ENCODE measurements around the gene TP73. TPM values are rescaled to one million over a fixed set of nuclear protein-coding genes. Genes with fewer than 3 reads are reported as not detected.

TP73 gene
- total and polyA plus RNA-seq, 4 experiments from 2014 or later: 0.15 to 0.17 TPM; not detected in 2

DNA sequence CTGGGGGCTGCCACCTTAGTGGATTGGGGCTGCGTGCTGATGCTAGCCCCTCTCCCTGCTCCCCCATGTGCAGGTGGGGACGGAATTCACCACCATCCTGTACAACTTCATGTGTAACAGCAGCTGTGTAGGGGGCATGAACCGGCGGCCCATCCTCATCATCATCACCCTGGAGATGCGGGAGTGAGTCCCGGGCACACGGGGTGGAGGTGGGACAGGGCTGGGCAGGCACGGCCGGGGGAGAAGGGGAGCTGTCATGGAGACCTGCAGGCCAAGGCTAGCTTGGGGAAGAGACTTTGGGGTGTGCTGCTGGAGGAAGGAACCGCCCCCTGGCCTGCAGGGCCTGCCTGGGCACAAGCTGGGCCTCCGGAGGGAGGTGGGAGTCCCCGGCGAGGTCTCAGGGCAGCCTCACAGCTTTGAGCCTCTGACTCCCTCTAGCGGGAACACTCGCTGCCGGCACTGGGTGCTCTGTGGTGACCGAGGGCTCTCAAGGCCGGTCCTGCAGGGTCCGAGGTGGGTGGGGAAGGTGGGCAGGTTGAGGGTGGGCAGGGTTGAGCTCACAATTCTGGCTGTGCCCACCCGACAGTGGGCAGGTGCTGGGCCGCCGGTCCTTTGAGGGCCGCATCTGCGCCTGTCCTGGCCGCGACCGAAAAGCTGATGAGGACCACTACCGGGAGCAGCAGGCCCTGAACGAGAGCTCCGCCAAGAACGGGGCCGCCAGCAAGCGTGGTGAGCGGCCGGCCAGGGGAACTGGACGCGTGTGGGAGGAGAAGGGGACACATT, 74.9 kb downstream of the TP73 start:
- ChIA-PET CTCF (ENCODE audit: partially characterized antibody) (interaction anchor here (0.7 to 1.0 kb wide), 3 partner anchors 16 to 274 kb away, joined by 3 to 4 read pairs (median 4); no protein-coding TSS in a partner anchor), POLR2A (ENCODE audit: partially characterized antibody) (no interaction called here)
- intact Hi-C loops (cut with micrococcal nuclease): no loop called here
- peaks cover 1 to 8% of the 10 kb centered on the region in 2 donors for H3K27me3 Mint-ChIP-seq
- peaks cover 0 to 4% (median 0%) of the 10 kb centered on the region in 4 donors for H3K4me1 Mint-ChIP-seq
- Histone ChIP-seq H3K9me3 (ENCODE audit: control insufficient read depth in 1 of 2, low read length in 2 of 2) (no peaks in the 10 kb centered on the region), H3K4me3 (ENCODE audit: low read length in 2 of 2) (no peak overlapping the region), H3K27ac (ENCODE audit: low read depth, low read length) (no peak overlapping the region), H3K36me3 (ENCODE audit: insufficient read depth, low read length) (no peaks in the 10 kb centered on the region), H3K27me3 (ENCODE audit: insufficient read depth, low read length) (no peaks in the 10 kb centered on the region), H3K4me1 (ENCODE audit: insufficient read depth, low read length) (no peaks in the 10 kb centered on the region)
- no peak for DNase-seq
- H3K27ac Mint-ChIP-seq: no peak overlapping the region
- H3K36me3 Mint-ChIP-seq: no peaks in the 10 kb centered on the region
- H3K4me3 Mint-ChIP-seq: no peak overlapping the region
- no peaks in the 10 kb centered on the region for H3K9me3 Mint-ChIP-seq

DNA sequence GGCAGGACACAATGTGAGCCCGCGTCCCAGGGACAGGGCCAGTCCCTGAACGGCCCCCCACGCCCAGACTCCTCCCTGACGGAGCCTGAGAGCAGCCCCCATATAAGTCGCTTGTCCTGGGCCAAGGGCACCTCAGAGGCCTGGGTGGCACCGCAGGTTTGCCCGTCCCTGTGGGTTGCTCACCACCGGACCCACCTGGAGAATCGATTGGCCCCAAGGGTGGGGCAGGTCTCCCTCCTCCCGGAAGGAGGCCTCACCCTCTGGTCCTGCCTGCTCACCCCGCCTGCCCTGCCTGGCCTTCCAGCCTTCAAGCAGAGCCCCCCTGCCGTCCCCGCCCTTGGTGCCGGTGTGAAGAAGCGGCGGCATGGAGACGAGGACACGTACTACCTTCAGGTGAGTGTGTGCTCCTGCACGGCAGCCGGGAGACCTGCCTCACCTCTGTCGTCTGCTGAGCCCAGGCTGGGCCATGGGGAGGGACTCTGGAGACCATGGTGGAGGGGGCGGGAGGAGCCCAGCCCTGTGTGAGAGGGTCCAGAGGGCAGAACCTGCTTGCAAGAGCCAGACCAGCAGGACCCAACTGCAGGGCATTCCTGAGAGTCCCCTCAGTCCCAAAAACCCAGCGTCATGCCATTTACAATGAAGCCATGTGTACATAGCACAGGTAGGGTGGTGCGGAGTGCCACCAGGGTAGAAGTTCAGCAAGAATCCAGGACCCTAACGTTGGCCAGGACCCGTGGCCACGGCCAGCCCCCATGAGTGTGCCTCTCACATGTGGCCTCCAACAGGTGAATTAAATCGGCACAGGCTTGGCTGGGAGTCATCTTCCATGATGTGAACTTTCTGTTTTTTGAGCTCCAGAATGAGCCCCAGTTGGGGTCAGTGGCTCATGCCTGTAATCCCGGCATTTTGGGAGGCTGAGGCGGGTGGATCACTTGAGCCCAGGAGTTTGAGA, 75.8 kb downstream of the TP73 start:
- no peaks in the 10 kb centered on the region for H3K27me3 ChIP-seq (ENCODE audit: insufficient read depth, low read length)
- no peak overlapping the region for H3K27ac ChIP-seq (ENCODE audit: low read depth, low read length)
- H3K27ac Mint-ChIP-seq: peak overlapping the region in 1 of 7 donors; percentile 69
- POLR2A ChIA-PET (ENCODE audit: partially characterized antibody): no interaction called here
- CTCF ChIA-PET (ENCODE audit: partially characterized antibody): no interaction called here
- H3K4me1 Mint-ChIP-seq: peaks cover 0 to 4% (median 0%) of the 10 kb centered on the region in 4 donors
- DNase-seq: no peak
- H3K4me3 ChIP-seq (ENCODE audit: low read length in 2 of 2): no peak overlapping the region
- peaks cover 1 to 8% of the 10 kb centered on the region in 2 donors for H3K27me3 Mint-ChIP-seq
- no peaks in the 10 kb centered on the region for H3K9me3 ChIP-seq (ENCODE audit: control insufficient read depth in 1 of 2, low read length in 2 of 2)
- no peak overlapping the region for H3K4me3 Mint-ChIP-seq
- no peaks in the 10 kb centered on the region for H3K4me1 ChIP-seq (ENCODE audit: insufficient read depth, low read length)
- intact Hi-C loops (cut with micrococcal nuclease): no loop called here
- no peaks in the 10 kb centered on the region for H3K36me3 ChIP-seq (ENCODE audit: insufficient read depth, low read length)
- H3K36me3 Mint-ChIP-seq: no peaks in the 10 kb centered on the region
- H3K9me3 Mint-ChIP-seq: no peaks in the 10 kb centered on the region

DNA sequence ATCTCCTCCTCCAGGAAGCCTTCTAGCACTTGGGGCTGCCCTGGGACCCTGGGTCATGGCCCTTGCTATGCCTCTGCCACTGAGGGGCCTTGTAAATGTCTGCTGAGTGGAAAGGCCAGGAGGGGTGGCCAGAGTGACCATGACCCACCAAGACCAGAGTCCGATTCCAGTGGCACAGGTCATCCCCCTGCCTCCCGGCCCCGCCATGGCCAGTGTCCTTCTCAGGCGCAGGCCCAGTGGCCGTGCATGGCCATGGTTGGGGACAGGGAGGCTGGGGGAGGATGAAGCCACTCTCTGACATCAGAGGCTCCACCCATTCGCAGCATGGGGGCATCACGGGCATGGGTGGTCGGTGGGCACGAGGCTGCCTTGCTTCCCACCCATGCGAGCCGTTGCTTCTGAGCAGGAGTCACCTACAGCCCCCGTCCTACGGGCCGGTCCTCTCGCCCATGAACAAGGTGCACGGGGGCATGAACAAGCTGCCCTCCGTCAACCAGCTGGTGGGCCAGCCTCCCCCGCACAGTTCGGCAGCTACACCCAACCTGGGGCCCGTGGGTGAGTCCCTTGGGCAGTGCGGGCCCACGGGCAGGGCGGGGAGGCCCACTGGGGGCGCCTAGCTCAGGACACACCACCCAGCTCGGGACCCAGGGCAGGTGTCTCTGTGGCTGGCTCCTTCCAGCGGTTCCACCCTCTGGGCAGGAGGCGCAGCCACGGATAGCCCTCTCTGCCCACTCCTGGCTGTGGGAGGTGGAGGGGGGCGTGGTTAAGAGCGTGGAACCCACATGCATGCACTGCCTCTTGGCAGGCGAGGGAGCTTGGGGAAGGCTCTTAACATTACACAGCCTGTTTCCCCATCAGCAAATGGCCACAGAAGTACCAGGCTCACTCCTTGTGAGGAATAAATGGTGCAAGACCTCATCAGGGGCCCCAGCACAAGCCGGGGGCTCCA, 77.6 kb downstream of the TP73 start:
- Histone ChIP-seq H3K4me3 (ENCODE audit: low read length in 2 of 2) (no peak overlapping the region), H3K27ac (ENCODE audit: low read depth, low read length) (no peak overlapping the region), H3K9me3 (ENCODE audit: control insufficient read depth in 1 of 2, low read length in 2 of 2) (no peaks in the 10 kb centered on the region), H3K36me3 (ENCODE audit: insufficient read depth, low read length) (no peaks in the 10 kb centered on the region), H3K27me3 (ENCODE audit: insufficient read depth, low read length) (no peaks in the 10 kb centered on the region), H3K4me1 (ENCODE audit: insufficient read depth, low read length) (no peaks in the 10 kb centered on the region)
- Mint-ChIP-seq H3K9me3 (no peaks in the 10 kb centered on the region), H3K4me1 (no peaks in the 10 kb centered on the region), H3K36me3 (no peaks in the 10 kb centered on the region), H3K4me3 (no peak overlapping the region), H3K27ac (no peak overlapping the region), H3K27me3 (peaks cover 1 to 6% of the 10 kb centered on the region in 2 donors)
- intact Hi-C loops (cut with micrococcal nuclease): no loop called here
- ChIA-PET POLR2A (ENCODE audit: partially characterized antibody) (no interaction called here), CTCF (ENCODE audit: partially characterized antibody) (no interaction called here)
- no peak for DNase-seq

DNA sequence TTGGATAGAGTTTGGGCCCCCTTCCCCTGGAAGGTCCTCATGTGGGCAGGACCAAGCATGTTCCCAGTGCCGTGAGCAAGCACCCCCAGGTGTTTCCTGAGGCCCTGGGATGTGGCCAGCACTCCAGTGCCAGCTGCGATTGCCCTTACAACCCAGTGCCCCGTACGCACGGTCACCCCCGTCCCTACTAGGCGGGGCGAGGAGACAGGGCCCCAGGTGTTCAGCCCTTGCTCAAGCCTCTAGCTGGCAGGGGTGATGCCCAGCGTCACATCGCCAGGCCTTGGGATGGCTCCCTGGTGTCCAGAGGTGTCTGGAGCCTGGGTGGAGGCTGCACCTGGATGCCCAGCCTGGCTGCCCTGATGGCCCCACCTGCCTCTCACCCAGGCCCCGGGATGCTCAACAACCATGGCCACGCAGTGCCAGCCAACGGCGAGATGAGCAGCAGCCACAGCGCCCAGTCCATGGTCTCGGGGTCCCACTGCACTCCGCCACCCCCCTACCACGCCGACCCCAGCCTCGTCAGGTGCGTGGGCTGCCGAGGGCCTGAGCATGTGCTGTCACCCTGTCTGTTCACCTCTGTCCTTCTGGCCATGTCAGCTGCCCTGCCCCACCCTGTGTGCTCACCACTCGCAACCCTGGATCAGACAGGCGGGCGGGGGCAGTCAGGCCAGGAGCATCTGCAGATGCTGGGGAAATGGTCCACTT, 78.4 kb downstream of the TP73 start:
- H3K4me1 Mint-ChIP-seq: no peaks in the 10 kb centered on the region
- H3K27me3 ChIP-seq (ENCODE audit: insufficient read depth, low read length): no peaks in the 10 kb centered on the region
- CTCF ChIA-PET (ENCODE audit: partially characterized antibody): no interaction called here
- intact Hi-C loops (cut with micrococcal nuclease): no loop called here
- H3K27me3 Mint-ChIP-seq: peaks cover 1 to 6% of the 10 kb centered on the region in 2 donors
- POLR2A ChIA-PET (ENCODE audit: partially characterized antibody): no interaction called here
- H3K9me3 ChIP-seq (ENCODE audit: control insufficient read depth in 1 of 2, low read length in 2 of 2): no peaks in the 10 kb centered on the region
- H3K4me3 Mint-ChIP-seq: no peak overlapping the region
- H3K4me3 ChIP-seq (ENCODE audit: low read length in 2 of 2): no peak overlapping the region
- peaks cover 0 to under 1% of the 10 kb centered on the region in 2 donors for H3K36me3 Mint-ChIP-seq
- H3K27ac ChIP-seq (ENCODE audit: low read depth, low read length): no peak overlapping the region
- no peaks in the 10 kb centered on the region for H3K36me3 ChIP-seq (ENCODE audit: insufficient read depth, low read length)
- no peaks in the 10 kb centered on the region for H3K9me3 Mint-ChIP-seq
- no peak for DNase-seq
- no peak overlapping the region for H3K27ac Mint-ChIP-seq
- no peaks in the 10 kb centered on the region for H3K4me1 ChIP-seq (ENCODE audit: insufficient read depth, low read length)

DNA sequence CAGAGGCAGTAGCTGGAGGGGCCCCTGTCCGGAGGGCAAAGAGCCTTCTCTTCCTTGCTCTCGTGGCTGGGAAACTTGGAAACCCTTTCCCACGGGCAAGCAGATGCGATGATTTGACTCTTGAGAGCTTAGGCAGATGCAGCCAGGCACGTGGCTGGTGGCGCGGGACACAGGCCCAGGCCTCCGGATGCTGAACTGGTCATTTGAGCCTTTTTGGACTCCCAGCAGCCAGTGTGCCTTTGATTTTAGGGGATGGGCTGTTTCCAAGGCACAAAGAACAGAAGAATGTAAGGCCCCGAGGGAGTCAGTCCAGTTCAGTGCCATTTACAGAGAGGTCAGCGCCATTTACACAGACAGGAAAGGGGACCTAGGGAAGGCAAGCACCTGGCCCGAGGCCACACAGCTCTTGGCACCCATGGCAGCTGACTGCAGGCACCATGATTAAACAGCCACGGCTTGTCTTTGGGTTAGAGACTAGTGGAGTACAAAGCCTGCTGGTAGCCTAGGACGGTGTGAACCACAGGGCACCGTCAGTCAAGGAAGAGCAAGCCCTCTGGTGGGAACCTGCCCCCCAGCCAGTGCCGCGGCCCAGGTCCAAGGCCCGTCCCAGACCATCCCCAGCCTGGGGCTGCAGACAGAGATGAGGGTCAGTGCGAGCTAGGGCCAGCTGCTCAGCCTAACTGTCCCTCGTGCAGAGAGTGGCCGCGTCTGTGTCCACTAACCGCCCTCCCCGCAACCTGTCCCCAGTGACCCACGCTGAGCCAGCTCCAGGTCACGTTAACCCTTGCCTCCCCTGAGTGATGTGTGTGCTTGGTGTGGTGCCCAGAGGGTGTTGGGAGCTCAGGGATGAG, 79.5 kb downstream of the TP73 start:
- no peak overlapping the region for H3K27ac ChIP-seq (ENCODE audit: low read depth, low read length)
- Mint-ChIP-seq H3K4me3 (no peak overlapping the region), H3K27ac (no peak overlapping the region), H3K27me3 (peaks cover 1 to 6% of the 10 kb centered on the region in 2 donors), H3K9me3 (no peaks in the 10 kb centered on the region), H3K36me3 (peaks cover under 1 to 9% of the 10 kb centered on the region in 2 donors), H3K4me1 (no peaks in the 10 kb centered on the region)
- H3K27me3 ChIP-seq (ENCODE audit: insufficient read depth, low read length): no peaks in the 10 kb centered on the region
- ChIA-PET POLR2A (ENCODE audit: partially characterized antibody) (no interaction called here), CTCF (ENCODE audit: partially characterized antibody) (no interaction called here)
- no peak overlapping the region for H3K4me3 ChIP-seq (ENCODE audit: low read length in 2 of 2)
- no peak for DNase-seq
- H3K9me3 ChIP-seq (ENCODE audit: control insufficient read depth in 1 of 2, low read length in 2 of 2): no peaks in the 10 kb centered on the region
- H3K4me1 ChIP-seq (ENCODE audit: insufficient read depth, low read length): no peaks in the 10 kb centered on the region
- intact Hi-C loops (cut with micrococcal nuclease): no loop called here
- peaks cover 1% of the 10 kb centered on the region for H3K36me3 ChIP-seq (ENCODE audit: insufficient read depth, low read length)

DNA sequence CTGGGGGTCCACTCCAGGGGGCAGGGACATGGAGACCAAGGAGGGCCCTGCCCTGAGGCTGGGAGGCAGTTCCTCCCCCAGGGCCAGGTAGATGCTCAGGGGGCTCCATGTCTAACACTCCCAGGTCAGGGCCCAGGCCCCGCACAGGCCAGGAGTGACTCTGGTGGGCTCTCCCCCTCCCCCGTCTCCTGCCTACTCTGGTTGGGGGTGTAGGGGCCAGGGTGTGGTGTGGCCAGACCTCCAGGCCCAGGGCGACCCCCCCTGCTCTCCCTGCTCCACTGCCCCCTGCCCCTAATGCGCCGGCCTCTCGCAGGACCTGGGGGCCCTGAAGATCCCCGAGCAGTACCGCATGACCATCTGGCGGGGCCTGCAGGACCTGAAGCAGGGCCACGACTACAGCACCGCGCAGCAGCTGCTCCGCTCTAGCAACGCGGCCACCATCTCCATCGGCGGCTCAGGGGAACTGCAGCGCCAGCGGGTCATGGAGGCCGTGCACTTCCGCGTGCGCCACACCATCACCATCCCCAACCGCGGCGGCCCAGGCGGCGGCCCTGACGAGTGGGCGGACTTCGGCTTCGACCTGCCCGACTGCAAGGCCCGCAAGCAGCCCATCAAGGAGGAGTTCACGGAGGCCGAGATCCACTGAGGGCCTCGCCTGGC, 80.2 kb downstream of the TP73 start:
- Histone ChIP-seq H3K9me3 (ENCODE audit: control insufficient read depth in 1 of 2, low read length in 2 of 2) (no peaks in the 10 kb centered on the region), H3K4me3 (ENCODE audit: low read length in 2 of 2) (no peak overlapping the region), H3K27ac (ENCODE audit: low read depth, low read length) (no peak overlapping the region), H3K4me1 (ENCODE audit: insufficient read depth, low read length) (no peaks in the 10 kb centered on the region), H3K36me3 (ENCODE audit: insufficient read depth, low read length) (peaks cover 6% of the 10 kb centered on the region), H3K27me3 (ENCODE audit: insufficient read depth, low read length) (no peaks in the 10 kb centered on the region)
- H3K27ac Mint-ChIP-seq: no peak overlapping the region
- ChIA-PET POLR2A (ENCODE audit: partially characterized antibody) (no interaction called here), CTCF (ENCODE audit: partially characterized antibody) (no interaction called here)
- intact Hi-C loops (cut with micrococcal nuclease): no loop called here
- H3K27me3 Mint-ChIP-seq: peaks cover 1 to 6% of the 10 kb centered on the region in 2 donors
- peaks cover 6 to 15% of the 10 kb centered on the region in 2 donors for H3K36me3 Mint-ChIP-seq
- no peaks in the 10 kb centered on the region for H3K4me1 Mint-ChIP-seq
- DNase-seq: no peak
- H3K4me3 Mint-ChIP-seq: no peak overlapping the region
- H3K9me3 Mint-ChIP-seq: no peaks in the 10 kb centered on the region

Data from CD4-positive, alpha-beta memory T cell (primary cell).